ENCODE data around the gene ANK3. TPM values are rescaled to one million over a fixed set of nuclear protein-coding genes. Genes with fewer than 3 reads are reported as not detected.

Gene ANK3
- total RNA-seq, 1 experiment from 2014 or later, result 15.3 TPM

GRCh38 chr10:60041489-60042133 is 348.1 kb downstream of the ANK3 start:
- no peaks in the 10 kb centered on the region for H3K9me2 ChIP-seq (ENCODE audit: insufficient read depth)
- no peak overlapping the region for H2AFZ ChIP-seq (ENCODE audit: low read depth, low read length, poor library complexity, severe bottlenecking)
- no peaks in the 10 kb centered on the region for H3K36me3 ChIP-seq (ENCODE audit: control insufficient read depth in 1 of 2, insufficient read depth in 2 of 2, low read length in 2 of 2)
- H3K4me3 ChIP-seq (replicated peaks in 1 of 2; ENCODE audit: low read depth in 1 of 2, low read length in 2 of 2), result no peak overlapping the region
- DNase-seq (ENCODE audit: low read depth, low spot score) (no peak), ATAC-seq (no peak)
- H3K27ac ChIP-seq (ENCODE audit: low read depth, low read length), result no peak overlapping the region
- no peaks in the 10 kb centered on the region for H3K9me3 ChIP-seq (ENCODE audit: control insufficient read depth in 1 of 2, insufficient read depth in 1 of 2, low read depth in 1 of 2, low read length in 2 of 2)
- H3K4me1 ChIP-seq (ENCODE audit: control insufficient read depth in 1 of 2, insufficient read depth in 2 of 2, low read length in 2 of 2), result no peaks in the 10 kb centered on the region
- H3K27me3 ChIP-seq (ENCODE audit: insufficient read depth, low read length), result no peaks in the 10 kb centered on the region
- BruUV-seq (replicated peaks), result no TSS peak
- CTCF ChIA-PET, result no interaction called here
- no peak overlapping the region for H3K4me2 ChIP-seq (ENCODE audit: low read length)
- H3K79me2 ChIP-seq (ENCODE audit: insufficient read depth, low read length), result no peaks in the 10 kb centered on the region
- RAD21 ChIA-PET (ENCODE audit: low non-redundant PET in 1 of 2, low total read pairs in 2 of 2, uncharacterized antibody in 2 of 2, unreplicated experiment in 2 of 2), result no interaction called here
- intact Hi-C loops (cut with micrococcal nuclease), result no loop called here
- no peaks in the 10 kb centered on the region for H4K20me1 ChIP-seq (ENCODE audit: insufficient read depth)
- TF ChIP-seq ZFX (IDR thresholded peaks at IDR 0.05) (no peak), POLR2A (IDR thresholded peaks at IDR 0.05; ENCODE audit: borderline replicate concordance, extremely low read depth, insufficient read depth, insufficient read length) (no peak), SIN3A (IDR thresholded peaks at IDR 0.05; ENCODE audit: low read depth) (no peak), ATF3 (IDR thresholded peaks at IDR 0.05) (no peak), JUND (IDR thresholded peaks at IDR 0.05) (no peak), RAD21 (IDR thresholded peaks at IDR 0.05; ENCODE audit: low read depth) (no peak), FOSL1 (IDR thresholded peaks at IDR 0.05; ENCODE audit: low read depth) (no peak), ZBTB33 (IDR thresholded peaks at IDR 0.05; ENCODE audit: extremely low read depth, insufficient replicate concordance, low read length) (no peak), ELF1 (IDR thresholded peaks at IDR 0.05; ENCODE audit: borderline replicate concordance, low read depth) (no peak), SP1 (IDR thresholded peaks at IDR 0.05; ENCODE audit: low read depth) (no peak), EGR1 (IDR thresholded peaks at IDR 0.05; ENCODE audit: low read depth) (no peak), EZH2 (IDR thresholded peaks at IDR 0.05) (no peak), ZNF274 (IDR thresholded peaks at IDR 0.05; ENCODE audit: low read depth, low read length) (no peak), POLR2AphosphoS5 (IDR thresholded peaks at IDR 0.05; ENCODE audit: low read depth, low read length) (no peak), TCF7L2 (IDR thresholded peaks at IDR 0.05; ENCODE audit: borderline replicate concordance, extremely low read depth, insufficient read depth, insufficient read length) (no peak), REST (IDR thresholded peaks at IDR 0.05; ENCODE audit: low read depth) (no peak), EZH2phosphoT487 (IDR thresholded peaks at IDR 0.05; ENCODE audit: borderline replicate concordance) (no peak), CEBPB (IDR thresholded peaks at IDR 0.05; ENCODE audit: low read depth) (no peak)
- POLR2A ChIA-PET, result no interaction called here
- H3K9ac ChIP-seq (ENCODE audit: low read length), result no peak overlapping the region
